OCI-LY3 (cell line): ENCODE data around the gene PELI2.

Source experiments
- H2AFZ ChIP-seq: fragments of 200-600, 300-600 bp; shearing (Covaris generic); 2 replicates; pipeline ENCODE4 v1.6.0; 2014; ENCODE audit warnings: antibody characterized with exemption, low read depth, low read length
- H3K27ac ChIP-seq: fragments of 200-600, 300-600 bp; sonication (generic); 2 replicates; pipeline ENCODE4 v1.5.1; 2014; ENCODE audit warnings: mild to moderate bottlenecking, low read length, moderate library complexity, mixed read lengths
- H3K27me3 ChIP-seq: fragments of 200-600, 300-600 bp; sonication (generic); 2 replicates; pipeline ENCODE4 v1.6.1; 2014; ENCODE audit warnings: low read depth, low read length, mixed read lengths
- H3K36me3 ChIP-seq: fragments of 200-600, 300-600 bp; sonication (generic); replicated peaks from 2 replicates; pipeline ENCODE3; 2014; ENCODE audit warnings: low read depth, low read length, mixed read lengths
- H3K4me1 ChIP-seq: fragments of 300-600, 200-600 bp; sonication (generic); 2 replicates; pipeline ENCODE4 v1.6.1; 2014; ENCODE audit warnings: low read length, mixed read lengths
- H3K4me2 ChIP-seq: fragments of 200-600, 300-600 bp; sonication (generic); 2 replicates; pipeline ENCODE4 v1.6.1; 2014; ENCODE audit warnings: low read length, mixed read lengths
- H3K4me3 ChIP-seq: fragments of 300-600, 200-600 bp; sonication (generic); 2 replicates; pipeline ENCODE4 v1.5.1; 2014; ENCODE audit warnings: antibody characterized with exemption, mild to moderate bottlenecking, low read length, moderate library complexity
- H3K79me2 ChIP-seq: fragments of 300-600, 200-600 bp; shearing (Covaris generic); 2 replicates; pipeline ENCODE4 v1.6.1; 2014; ENCODE audit warnings: mild to moderate bottlenecking, low read length, mixed read lengths
- H3K9ac ChIP-seq: fragments of 300-600, 200-600 bp; shearing (Covaris generic); 2 replicates; pipeline ENCODE4 v1.6.0; 2014; ENCODE audit warnings: mild to moderate bottlenecking, low read length, moderate library complexity
- H3K9me3 ChIP-seq: fragments of 200-600, 300-600 bp; shearing (Covaris generic); 2 replicates; pipeline ENCODE4 v1.6.1; 2014; ENCODE audit warnings: low read length, mixed read lengths; ENCODE audit not compliant: insufficient read depth
- H4K20me1 ChIP-seq: fragments of 200-600, 300-600 bp; sonication (generic); 2 replicates; pipeline ENCODE4 v1.6.1; 2016; ENCODE audit warnings: low read length, mixed read lengths; ENCODE audit not compliant: insufficient read depth
- EZH2phosphoT487 ChIP-seq: fragments of 200-600 bp; shearing (Covaris generic); IDR thresholded peaks from 2 replicates; pipeline ENCODE4 v1.6.1; 2018; ENCODE audit warnings: antibody characterized with exemption, mixed run types, low read depth
- TF ChIP-seq, protein P1 (sequence below): fragments of 200-600, 300-600 bp; sonication (generic); IDR thresholded peaks from 2 replicates; pipeline ENCODE4 v1.5.1; 2014; ENCODE audit warnings: antibody characterized with exemption, low read length, low read depth

The PELI2 gene

GRCh38 chr14:56124327-56124726 is 6.1 kb downstream of the PELI2 start:
- no peaks in the 10 kb centered on the region for H3K9me3 ChIP-seq
- H3K9ac ChIP-seq = no peak overlapping the region
- H2AFZ ChIP-seq = no peak overlapping the region
- no peak overlapping the region for H3K4me3 ChIP-seq
- no peaks in the 10 kb centered on the region for H3K4me1 ChIP-seq
- no peaks in the 10 kb centered on the region for H4K20me1 ChIP-seq
- H3K79me2 ChIP-seq = no peaks in the 10 kb centered on the region
- H3K4me2 ChIP-seq = no peak overlapping the region
- no peaks in the 10 kb centered on the region for H3K36me3 ChIP-seq
- peaks cover 73% of the 10 kb centered on the region for H3K27me3 ChIP-seq
- TF ChIP-seq EZH2phosphoT487 = no peak
- TF ChIP-seq, protein P1, sequence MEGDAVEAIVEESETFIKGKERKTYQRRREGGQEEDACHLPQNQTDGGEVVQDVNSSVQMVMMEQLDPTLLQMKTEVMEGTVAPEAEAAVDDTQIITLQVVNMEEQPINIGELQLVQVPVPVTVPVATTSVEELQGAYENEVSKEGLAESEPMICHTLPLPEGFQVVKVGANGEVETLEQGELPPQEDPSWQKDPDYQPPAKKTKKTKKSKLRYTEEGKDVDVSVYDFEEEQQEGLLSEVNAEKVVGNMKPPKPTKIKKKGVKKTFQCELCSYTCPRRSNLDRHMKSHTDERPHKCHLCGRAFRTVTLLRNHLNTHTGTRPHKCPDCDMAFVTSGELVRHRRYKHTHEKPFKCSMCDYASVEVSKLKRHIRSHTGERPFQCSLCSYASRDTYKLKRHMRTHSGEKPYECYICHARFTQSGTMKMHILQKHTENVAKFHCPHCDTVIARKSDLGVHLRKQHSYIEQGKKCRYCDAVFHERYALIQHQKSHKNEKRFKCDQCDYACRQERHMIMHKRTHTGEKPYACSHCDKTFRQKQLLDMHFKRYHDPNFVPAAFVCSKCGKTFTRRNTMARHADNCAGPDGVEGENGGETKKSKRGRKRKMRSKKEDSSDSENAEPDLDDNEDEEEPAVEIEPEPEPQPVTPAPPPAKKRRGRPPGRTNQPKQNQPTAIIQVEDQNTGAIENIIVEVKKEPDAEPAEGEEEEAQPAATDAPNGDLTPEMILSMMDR = no peak
- H3K27ac ChIP-seq = no peak overlapping the region

DNA sequence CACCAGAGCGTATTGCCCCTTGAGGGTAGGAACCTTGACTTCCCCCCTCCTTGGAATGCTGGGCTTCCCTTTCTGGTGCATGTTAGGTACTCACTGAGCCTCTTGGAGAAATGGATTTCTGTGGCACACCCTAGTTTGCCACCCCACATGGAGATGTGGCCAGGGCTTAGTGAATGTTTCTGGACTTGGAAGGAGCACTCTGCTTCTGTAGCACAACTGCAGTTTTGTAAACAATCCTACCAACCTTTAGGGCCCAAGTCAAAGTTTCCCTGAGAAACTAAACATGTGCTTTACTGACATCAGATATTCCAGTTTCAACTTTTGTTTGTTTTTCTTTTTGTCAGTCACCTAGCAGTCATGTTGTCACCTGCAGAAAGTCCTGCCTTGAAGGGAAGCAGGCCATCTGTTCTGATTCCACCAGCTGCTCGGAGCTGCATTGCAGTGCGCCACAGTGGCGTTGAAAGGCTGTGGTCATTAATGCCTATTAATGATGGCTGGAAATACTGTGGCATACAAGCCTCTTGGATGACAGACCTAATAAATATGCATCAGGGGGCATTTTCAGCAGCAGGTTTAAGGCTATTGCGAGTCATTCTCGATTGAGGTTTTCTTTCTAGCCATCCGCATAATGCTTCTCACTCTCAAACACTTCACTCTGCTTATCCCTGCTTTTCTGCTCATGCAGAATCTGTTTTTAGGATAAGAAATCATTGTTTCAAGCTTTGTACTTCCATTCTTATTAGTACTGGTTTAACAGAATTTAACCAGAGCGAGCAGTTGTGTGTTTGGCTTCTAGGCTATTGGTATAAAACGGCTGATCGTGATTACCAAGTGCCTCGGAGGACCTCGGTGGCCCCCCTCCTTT is 7.8 kb downstream of the PELI2 start:
- Histone ChIP-seq H2AFZ (no peak overlapping the region), H3K9me3 (no peaks in the 10 kb centered on the region), H4K20me1 (no peaks in the 10 kb centered on the region), H3K36me3 (no peaks in the 10 kb centered on the region), H3K4me1 (no peaks in the 10 kb centered on the region), H3K27me3 (peaks cover 61% of the 10 kb centered on the region), H3K27ac (no peak overlapping the region), H3K4me3 (no peak overlapping the region), H3K9ac (no peak overlapping the region), H3K4me2 (no peak overlapping the region), H3K79me2 (no peaks in the 10 kb centered on the region)
- no peak for TF ChIP-seq EZH2phosphoT487
- TF ChIP-seq, protein P1 = no peak

DNA sequence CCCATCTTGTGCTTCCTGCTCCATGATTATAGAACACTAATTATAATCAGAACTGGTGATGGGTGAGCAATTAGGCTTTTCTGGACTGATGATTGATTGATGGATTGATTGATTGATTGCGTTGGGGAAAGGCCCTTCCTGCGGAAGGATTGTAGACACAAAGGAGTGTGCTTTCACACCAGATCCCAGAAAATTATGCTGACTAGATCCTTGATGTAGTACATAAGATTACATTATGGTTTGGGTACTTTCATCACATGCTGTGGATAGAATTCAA is 8.4 kb downstream of the PELI2 start:
- Histone ChIP-seq H3K79me2 (no peaks in the 10 kb centered on the region), H3K4me1 (peaks cover 2% of the 10 kb centered on the region; the same call in 1 of the 2 replicates), H3K36me3 (no peaks in the 10 kb centered on the region), H3K27ac (no peak overlapping the region), H3K4me3 (no peak overlapping the region), H3K9me3 (no peaks in the 10 kb centered on the region), H3K9ac (no peak overlapping the region), H3K4me2 (no peak overlapping the region), H2AFZ (no peak overlapping the region), H3K27me3 (peaks cover 61% of the 10 kb centered on the region), H4K20me1 (no peaks in the 10 kb centered on the region)
- TF ChIP-seq, protein P1 = no peak
- TF ChIP-seq EZH2phosphoT487 = no peak

- Histone ChIP-seq H3K36me3 (no peaks in the 10 kb centered on the region), H3K79me2 (no peaks in the 10 kb centered on the region), H3K4me1 (peaks cover 7% of the 10 kb centered on the region), H2AFZ (no peak overlapping the region), H4K20me1 (no peaks in the 10 kb centered on the region), H3K27me3 (peaks cover 56% of the 10 kb centered on the region), H3K4me2 (no peak overlapping the region), H3K27ac (no peak overlapping the region), H3K4me3 (no peak overlapping the region), H3K9ac (no peak overlapping the region), H3K9me3 (no peaks in the 10 kb centered on the region)
- TF ChIP-seq, protein P1 = no peak
- TF ChIP-seq EZH2phosphoT487 = no peak
These were observed 8.9 kb downstream of the PELI2 start for GRCh38 chr14:56127156-56127555.
